K562 (cell line): Measurements from ENCODE around the gene HEXIM1. TPM values are rescaled to one million over a fixed set of nuclear protein-coding genes. Genes with fewer than 3 reads are reported as not detected.

Experiments
- BRF1 ChIP-seq: IDR thresholded peaks from 3 replicates; pipeline ENCODE4 v1.6.1; 2011; ENCODE audit warnings: borderline replicate concordance, mild to moderate bottlenecking; ENCODE audit not compliant: insufficient read length; ENCODE audit errors: extremely low read depth
- CBFA2T3 ChIP-seq: fragments of 450-650 bp; IDR thresholded peaks from 2 replicates; pipeline ENCODE4 v1.6.1; 2017
- ELF1 ChIP-seq: fragments of 200-800 bp; sonication (Bioruptor generic); IDR thresholded peaks from 2 replicates; pipeline ENCODE4 v1.6.1; 2016; ENCODE audit warnings: missing genetic modification characterization, missing compliant biosample characterization
- FOSL1 ChIP-seq: fragments of 200-800 bp; sonication (Bioruptor generic); conservative IDR thresholded peaks from 2 replicates; pipeline ENCODE4 v1.6.1; 2016; ENCODE audit warnings: missing genetic modification characterization, missing compliant biosample characterization
- HMGN3 ChIP-seq: IDR thresholded peaks from 2 replicates; pipeline ENCODE4 v1.6.1; 2011; ENCODE audit warnings: borderline replicate concordance, low read depth, mild to moderate bottlenecking, mixed read lengths, low read length; ENCODE audit not compliant: insufficient read length; ENCODE audit errors: extremely low read depth
- SP1 ChIP-seq: sonication (generic); formaldehyde crosslinking; IDR thresholded peaks from 2 replicates; pipeline ENCODE4 v1.8.1; 2022; ENCODE audit warnings: mild to moderate bottlenecking, missing genetic modification reagents
- STAG1 ChIP-seq: sonication (generic); formaldehyde crosslinking; IDR thresholded peaks from 2 replicates; pipeline ENCODE4 v1.5.0; 2020; ENCODE audit warnings: missing genetic modification reagents, borderline replicate concordance
- ZNF165 ChIP-seq: fragments of 250-450 bp; sonication (Bioruptor Pico); IDR thresholded peaks from 2 replicates; pipeline ENCODE4 v1.4.0; 2020; ENCODE audit warnings: borderline replicate concordance
- ZNF347 ChIP-seq: fragments of 450-650 bp; formaldehyde crosslinking; IDR thresholded peaks from 2 replicates; pipeline ENCODE4 v1.4.0; 2020; ENCODE audit warnings: low read depth, mild to moderate bottlenecking, moderate library complexity
- polyA plus RNA-seq, 8 experiments: library from polyadenylated mRNA; depleted of rRNA in 4 of 8; stranded (reverse) in 5 of 8; unstranded in 3 of 8; fragments of >200 nt; fragmentation: Nextera tagmentation in 2 of 8; fragmentation: Illumina TruSeq in 1 of 8; extraction: Ambion mirVana in 2 of 8; extraction: Trizol in 1 of 8; gene quantifications; 2 replicates each; pipeline versions ENCODE4 v1.2.1 to v1.2.3, GENCODE V29; 2011 to 2014; ENCODE audit warnings: inconsistent platforms in 1 of 8, missing spikeins in 1 of 8
- total RNA-seq, 7 experiments: library from RNA; depleted of rRNA in 6 of 7; stranded (reverse); fragments of >200 nt in 6 of 7; fragmentation: Illumina TruSeq in 2 of 7; extraction: Trizol in 2 of 7; gene quantifications; 2 replicates each; pipeline versions ENCODE4 v1.2.1 to v1.2.3, GENCODE V29; 2011 to 2021; ENCODE audit warnings: low replicate concordance in 1 of 7
- TF ChIP-seq, protein P1 (sequence below): fragments of 200-800 bp; sonication (Bioruptor generic); IDR thresholded peaks from 2 replicates; pipeline ENCODE4 v1.6.1; 2017; ENCODE audit warnings: missing genetic modification characterization, missing compliant biosample characterization

HEXIM1 gene
- total and polyA plus RNA-seq, 9 of the 15 experiments (the other 6 are each of a cell fraction or from before 2014, with no cell fraction given) = 1.4 to 28.3 (median 9.1) TPM

DNA sequence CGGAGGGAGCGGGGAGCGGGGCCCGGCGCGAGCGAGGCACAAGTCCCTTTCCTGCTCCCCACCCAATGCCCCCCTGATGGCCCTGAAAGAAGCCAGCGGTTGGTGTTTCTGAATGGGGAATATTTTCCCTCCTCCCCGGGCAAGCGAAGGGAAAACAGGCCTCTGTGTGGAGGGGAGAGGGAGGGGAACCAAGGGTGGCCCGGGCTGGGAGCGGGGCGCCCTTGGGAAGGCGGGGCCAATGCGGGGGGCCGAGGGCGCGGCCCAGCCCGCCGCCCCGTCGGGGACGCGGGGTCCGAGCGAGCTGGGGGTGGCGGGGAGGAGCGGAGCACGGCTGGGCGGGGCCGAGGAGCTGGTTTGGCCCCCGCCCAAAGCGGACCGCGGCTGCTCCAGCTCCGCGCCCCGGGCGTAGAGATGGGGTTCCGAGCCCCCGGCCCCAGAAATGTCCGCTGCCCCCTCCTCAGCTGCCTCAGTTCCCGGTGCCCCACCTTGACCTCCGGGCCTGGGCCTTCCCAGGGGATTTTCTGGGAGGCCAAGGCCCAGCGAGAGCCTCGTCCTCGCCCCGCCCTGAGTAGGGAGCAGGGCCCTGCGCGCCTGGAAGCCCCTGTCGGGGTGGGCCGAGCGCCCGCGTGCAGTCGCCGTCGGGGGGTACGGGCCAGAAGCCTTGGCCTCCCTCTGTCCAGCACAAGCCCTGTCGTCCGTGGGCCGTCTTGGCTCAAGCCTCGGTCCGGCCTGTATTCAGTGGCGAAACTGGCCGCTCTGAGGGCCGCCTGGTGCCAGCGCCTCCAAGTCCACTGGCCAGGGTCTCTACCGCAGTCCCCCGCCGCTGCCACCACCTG lies 3.9 kb upstream of the HEXIM1 start (continued):
- peak; percentile 28 for TF ChIP-seq HMGN3
- no peak for TF ChIP-seq ELF1 (tag)
- no peak for TF ChIP-seq CBFA2T3
- TF ChIP-seq, protein P1, sequence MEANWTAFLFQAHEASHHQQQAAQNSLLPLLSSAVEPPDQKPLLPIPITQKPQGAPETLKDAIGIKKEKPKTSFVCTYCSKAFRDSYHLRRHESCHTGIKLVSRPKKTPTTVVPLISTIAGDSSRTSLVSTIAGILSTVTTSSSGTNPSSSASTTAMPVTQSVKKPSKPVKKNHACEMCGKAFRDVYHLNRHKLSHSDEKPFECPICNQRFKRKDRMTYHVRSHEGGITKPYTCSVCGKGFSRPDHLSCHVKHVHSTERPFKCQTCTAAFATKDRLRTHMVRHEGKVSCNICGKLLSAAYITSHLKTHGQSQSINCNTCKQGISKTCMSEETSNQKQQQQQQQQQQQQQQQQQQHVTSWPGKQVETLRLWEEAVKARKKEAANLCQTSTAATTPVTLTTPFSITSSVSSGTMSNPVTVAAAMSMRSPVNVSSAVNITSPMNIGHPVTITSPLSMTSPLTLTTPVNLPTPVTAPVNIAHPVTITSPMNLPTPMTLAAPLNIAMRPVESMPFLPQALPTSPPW (CRISPR knock-in tag) = peak; percentile 82
- TF ChIP-seq ZNF165 (CRISPR knock-in tag) = no peak
- no peak for TF ChIP-seq BRF1
- no peak for TF ChIP-seq ZNF347 (CRISPR knock-in tag)
- no peak for TF ChIP-seq FOSL1 (tag)
- TF ChIP-seq SP1 (CRISPR knock-in tag) = peak; percentile 40; the same call in 1 of the 2 replicates
- TF ChIP-seq STAG1 (CRISPR knock-in tag) = 0 out of 2 replicates have a peak, but pooled peaks have one; percentile 16
